PC-9 (cell line): ENCODE results near the gene RASAL3.

ENCODE experiments used
- EZH2 ChIP-seq: fragments of 200-600 bp; sonication (generic); IDR thresholded peaks from 2 replicates; pipeline ENCODE4 v1.8.0; 2017; ENCODE audit warnings: antibody characterized with exemption, low read depth
- TF ChIP-seq, protein P1 (sequence below): fragments of 200-600 bp; sonication (generic); conservative IDR thresholded peaks from 2 replicates; pipeline ENCODE4 v1.6.1; 2017; ENCODE audit warnings: mixed run types, antibody characterized with exemption, mild to moderate bottlenecking, moderate library complexity

DNA sequence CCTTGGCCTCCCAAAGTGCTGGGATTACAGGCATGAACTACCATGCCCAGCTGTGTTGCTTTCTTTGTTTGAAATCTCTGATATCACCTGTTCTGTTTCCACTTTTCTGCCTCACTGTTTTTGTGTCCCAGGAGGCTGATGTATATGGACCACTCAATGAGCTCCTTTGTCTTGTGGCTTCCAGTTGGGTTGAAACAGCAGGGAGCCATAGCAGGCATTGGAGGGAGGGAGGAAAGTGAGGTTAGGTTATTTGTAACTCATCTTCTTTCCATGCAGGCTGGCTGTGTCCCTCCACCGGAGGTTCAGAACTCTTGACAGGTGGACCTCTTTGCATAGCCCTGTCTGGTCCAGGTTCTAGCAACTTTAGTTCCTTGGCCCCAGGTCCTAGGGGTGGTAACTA, 37.9 kb upstream of the RASAL3 start:
- TF ChIP-seq, protein P1, sequence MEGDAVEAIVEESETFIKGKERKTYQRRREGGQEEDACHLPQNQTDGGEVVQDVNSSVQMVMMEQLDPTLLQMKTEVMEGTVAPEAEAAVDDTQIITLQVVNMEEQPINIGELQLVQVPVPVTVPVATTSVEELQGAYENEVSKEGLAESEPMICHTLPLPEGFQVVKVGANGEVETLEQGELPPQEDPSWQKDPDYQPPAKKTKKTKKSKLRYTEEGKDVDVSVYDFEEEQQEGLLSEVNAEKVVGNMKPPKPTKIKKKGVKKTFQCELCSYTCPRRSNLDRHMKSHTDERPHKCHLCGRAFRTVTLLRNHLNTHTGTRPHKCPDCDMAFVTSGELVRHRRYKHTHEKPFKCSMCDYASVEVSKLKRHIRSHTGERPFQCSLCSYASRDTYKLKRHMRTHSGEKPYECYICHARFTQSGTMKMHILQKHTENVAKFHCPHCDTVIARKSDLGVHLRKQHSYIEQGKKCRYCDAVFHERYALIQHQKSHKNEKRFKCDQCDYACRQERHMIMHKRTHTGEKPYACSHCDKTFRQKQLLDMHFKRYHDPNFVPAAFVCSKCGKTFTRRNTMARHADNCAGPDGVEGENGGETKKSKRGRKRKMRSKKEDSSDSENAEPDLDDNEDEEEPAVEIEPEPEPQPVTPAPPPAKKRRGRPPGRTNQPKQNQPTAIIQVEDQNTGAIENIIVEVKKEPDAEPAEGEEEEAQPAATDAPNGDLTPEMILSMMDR = no peak
- TF ChIP-seq EZH2 = no peak
